GM10248 (cell line): ENCODE results near the gene TRIM2.

Experiments
- CTCF ChIA-PET: fragments of 300-600 bp; sonication (Branson Sonifier 250); formaldehyde crosslinking; extraction: SDS; loops from one replicate; lab custom pipeline; 2021; ENCODE audit warnings: antibody characterized with exemption; lab: Yijun Ruan, JAX
- POLR2A ChIA-PET: fragments of 350-650 bp; sonication (Branson Sonifier 250); formaldehyde crosslinking; extraction: SDS; loops from one replicate; lab custom pipeline; 2020; ENCODE audit warnings: antibody characterized with exemption; lab: Yijun Ruan, JAX
- DNase-seq: peaks from one replicate; pipeline ENCODE4 v3.0.0; 2012; ENCODE audit errors: extremely low spot score
- TF ChIP-seq, protein P1 (sequence below): IDR thresholded peaks from 2 replicates; pipeline ENCODE4 v1.5.1; 2012; ENCODE audit warnings: mild to moderate bottlenecking, low read depth; ENCODE audit errors: extremely low read depth, missing control alignments, control extremely low read depth

The TRIM2 gene

DNA sequence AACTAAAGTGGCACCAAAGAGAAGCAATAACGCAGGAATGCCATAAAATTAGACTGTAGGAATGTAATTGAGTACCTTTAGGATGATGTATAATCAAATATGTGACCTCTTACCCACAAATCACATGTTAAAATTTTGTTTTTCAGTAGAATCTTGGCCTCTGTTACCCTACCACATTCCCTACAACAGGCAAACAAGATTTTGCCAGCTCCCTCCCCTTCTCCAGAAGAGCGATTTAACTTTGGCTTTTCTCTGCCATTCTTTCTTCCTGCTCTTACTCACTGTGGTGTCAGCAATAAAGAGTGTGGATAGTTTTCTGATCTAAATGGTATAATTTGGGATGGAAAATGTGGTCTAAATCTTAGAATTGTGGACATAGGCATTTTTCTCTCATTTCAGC lies 57.2 kb downstream of the TRIM2 start:
- TF ChIP-seq, protein P1, sequence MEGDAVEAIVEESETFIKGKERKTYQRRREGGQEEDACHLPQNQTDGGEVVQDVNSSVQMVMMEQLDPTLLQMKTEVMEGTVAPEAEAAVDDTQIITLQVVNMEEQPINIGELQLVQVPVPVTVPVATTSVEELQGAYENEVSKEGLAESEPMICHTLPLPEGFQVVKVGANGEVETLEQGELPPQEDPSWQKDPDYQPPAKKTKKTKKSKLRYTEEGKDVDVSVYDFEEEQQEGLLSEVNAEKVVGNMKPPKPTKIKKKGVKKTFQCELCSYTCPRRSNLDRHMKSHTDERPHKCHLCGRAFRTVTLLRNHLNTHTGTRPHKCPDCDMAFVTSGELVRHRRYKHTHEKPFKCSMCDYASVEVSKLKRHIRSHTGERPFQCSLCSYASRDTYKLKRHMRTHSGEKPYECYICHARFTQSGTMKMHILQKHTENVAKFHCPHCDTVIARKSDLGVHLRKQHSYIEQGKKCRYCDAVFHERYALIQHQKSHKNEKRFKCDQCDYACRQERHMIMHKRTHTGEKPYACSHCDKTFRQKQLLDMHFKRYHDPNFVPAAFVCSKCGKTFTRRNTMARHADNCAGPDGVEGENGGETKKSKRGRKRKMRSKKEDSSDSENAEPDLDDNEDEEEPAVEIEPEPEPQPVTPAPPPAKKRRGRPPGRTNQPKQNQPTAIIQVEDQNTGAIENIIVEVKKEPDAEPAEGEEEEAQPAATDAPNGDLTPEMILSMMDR: no peak
- ChIA-PET CTCF (interaction anchor here (0.8 kb wide), 1 partner anchor 10 kb away, joined by 3 read pairs; no protein-coding TSS in a partner anchor), POLR2A (no interaction called here)
- no peak for DNase-seq

DNA sequence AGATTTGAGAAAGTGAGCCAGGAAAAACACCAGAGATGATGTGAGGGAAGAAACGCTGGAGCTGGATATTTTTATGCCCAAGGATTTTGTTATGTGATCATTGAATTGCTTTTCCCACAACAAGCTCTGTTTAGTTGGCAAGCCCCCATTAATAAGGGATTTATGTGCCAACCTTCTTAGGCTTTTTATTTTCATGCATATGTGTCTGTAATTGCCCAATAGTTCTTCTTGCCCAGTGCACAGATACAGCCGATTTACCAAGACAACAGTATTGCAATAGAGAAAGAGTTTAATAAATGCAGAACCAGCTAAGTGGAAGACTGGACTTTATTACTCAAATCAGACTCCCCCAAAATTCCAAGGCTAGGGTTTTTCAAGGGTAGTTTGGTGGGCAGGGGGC lies 57.7 kb downstream of the TRIM2 start:
- no peak for DNase-seq
- CTCF ChIA-PET: interaction anchor here (0.8 kb wide), 1 partner anchor 10 kb away, joined by 3 read pairs; no protein-coding TSS in a partner anchor
- POLR2A ChIA-PET: no interaction called here
- TF ChIP-seq, protein P1: no peak

DNA sequence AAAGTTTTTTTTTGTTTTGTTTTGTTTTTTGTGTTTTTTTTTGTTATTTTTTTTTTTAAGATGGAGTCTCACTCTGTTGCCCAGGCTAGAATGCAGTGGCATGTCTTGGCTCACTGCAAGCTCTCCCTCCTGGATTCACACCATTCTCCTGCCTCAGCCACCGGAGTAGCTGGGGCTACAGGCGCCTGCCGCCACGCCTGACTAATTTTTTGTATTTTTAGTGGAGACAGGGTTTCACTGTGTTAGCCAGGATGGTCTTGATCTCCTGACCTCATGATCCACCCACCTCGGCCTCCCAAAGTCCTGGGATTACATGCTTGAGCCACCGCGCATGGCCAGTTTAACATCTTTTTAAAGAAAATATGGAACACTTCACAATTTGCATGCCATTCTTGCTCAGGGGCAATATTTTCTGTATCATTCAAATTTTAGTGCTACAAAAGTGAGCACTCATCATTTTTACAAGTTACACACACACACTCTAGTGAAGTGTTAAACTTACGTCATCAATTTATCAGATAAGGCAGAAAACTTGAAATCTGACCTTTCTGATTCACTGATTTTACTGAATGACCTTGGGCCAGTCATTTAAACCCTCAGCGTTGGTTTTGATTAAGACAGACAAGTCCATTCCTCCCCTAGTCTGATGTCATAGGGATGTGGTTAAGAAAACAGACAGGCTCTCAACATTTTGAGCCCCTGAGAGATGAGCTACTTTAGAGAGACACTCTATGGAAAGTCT lies 61.2 kb downstream of the TRIM2 start:
- no peak for DNase-seq
- ChIA-PET CTCF (no interaction called here), POLR2A (no interaction called here)
- TF ChIP-seq, protein P1: no peak

DNA sequence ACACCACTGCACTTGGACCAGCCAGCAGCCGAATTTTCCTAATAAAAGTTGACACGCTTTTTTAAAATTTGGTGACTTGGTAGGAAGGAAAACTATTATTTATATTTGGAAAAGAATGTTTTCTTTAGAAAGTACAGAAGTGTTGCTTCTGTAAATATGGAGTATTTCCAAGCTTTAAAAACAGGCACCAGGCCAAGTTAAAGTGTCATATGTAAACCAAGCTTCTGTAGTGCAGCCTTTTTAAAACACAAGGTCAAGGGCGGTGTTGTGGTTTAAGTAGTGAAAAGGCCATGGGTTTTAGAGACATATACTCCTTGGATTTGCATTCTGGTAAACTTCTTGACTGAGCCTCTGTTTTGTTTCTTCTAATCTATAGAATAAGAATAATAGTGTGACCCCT lies 62.7 kb downstream of the TRIM2 start:
- POLR2A ChIA-PET: no interaction called here
- DNase-seq: no peak
- CTCF ChIA-PET: interaction anchor here (1.5 kb wide), 2 partner anchors 10 kb away, joined by 3 to 4 read pairs; no protein-coding TSS in a partner anchor
- TF ChIP-seq, protein P1: no peak

DNA sequence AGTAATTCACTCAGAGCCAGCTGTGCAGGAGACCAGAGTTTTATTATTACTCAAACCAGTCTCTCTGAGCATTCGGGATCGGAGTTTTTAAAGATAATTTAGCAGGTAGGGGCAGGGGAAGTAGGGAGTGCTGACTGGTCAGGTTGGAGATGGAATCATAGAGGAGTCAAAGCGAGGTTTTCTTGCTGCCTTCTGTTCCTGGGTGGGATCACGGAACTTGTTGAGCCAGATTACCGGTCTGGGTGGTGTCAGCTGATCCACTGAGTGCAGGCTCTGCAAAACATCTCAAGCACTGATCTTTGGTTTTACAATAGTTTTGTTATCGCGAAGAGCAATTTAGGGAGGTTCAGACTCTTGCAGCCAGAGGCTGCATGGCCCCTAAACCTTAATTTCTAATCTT lies 63.6 kb downstream of the TRIM2 start:
- CTCF ChIA-PET: interaction anchor here (1.5 kb wide), 1 partner anchor 11 kb away, joined by 3 read pairs; no protein-coding TSS in a partner anchor
- no peak for DNase-seq
- TF ChIP-seq, protein P1: no peak
- POLR2A ChIA-PET: no interaction called here

DNA sequence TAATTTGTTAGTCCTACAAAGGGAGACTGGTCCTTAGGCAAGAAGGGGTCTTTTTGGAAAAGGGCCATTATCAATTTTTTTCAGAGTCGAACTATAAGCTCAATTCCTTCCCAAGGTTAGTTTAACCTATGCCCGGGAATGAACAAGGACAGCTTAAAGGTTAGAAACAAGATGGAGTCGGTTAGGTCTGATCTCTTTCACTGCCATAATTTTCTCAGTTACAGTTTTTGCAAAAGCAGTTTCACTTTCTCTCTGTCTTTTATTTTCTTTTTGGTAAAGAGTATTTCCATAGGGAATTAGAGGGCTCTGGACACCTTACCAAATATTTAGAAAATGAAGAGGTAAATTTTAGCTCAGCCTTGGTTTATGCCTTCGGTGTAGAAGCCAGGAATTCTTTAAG lies 64.1 kb downstream of the TRIM2 start:
- CTCF ChIA-PET: interaction anchor here (1.5 kb wide), 1 partner anchor 12 kb away, joined by 3 read pairs; no protein-coding TSS in a partner anchor
- TF ChIP-seq, protein P1: no peak
- DNase-seq: no peak
- POLR2A ChIA-PET: no interaction called here
